HG03571 (cell line): ENCODE measurements around the gene DSCAM.

Experiments
- ATAC-seq: cut with Tn5 transposase; IDR thresholded peaks from one replicate; pipeline ENCODE4 v1.9.1; 2021; ENCODE audit not compliant: unreplicated experiment

DSCAM gene

GRCh38 chr21:40717028-40717427, 129.9 kb downstream of the DSCAM start:
- no peak for ATAC-seq

DNA sequence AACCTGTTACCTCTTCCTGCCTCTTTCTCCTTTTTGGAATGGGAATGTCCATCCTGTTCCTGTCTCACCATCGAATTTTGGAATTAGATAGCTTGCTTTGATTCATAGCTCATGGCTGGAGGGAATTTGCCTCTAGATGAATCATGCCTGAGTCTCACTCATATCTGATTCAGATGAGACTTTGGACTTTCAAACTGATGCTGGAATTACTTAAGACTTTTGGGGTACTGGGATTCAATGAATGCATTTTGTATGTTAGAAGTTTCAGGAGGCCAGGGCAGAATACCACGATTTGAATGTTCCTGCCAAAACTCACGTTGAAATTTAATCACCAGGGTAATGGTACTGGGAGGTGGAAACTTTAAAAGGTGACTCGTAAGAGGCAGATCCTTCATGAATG, 132.4 kb downstream of the DSCAM start:
- no peak for ATAC-seq

DNA sequence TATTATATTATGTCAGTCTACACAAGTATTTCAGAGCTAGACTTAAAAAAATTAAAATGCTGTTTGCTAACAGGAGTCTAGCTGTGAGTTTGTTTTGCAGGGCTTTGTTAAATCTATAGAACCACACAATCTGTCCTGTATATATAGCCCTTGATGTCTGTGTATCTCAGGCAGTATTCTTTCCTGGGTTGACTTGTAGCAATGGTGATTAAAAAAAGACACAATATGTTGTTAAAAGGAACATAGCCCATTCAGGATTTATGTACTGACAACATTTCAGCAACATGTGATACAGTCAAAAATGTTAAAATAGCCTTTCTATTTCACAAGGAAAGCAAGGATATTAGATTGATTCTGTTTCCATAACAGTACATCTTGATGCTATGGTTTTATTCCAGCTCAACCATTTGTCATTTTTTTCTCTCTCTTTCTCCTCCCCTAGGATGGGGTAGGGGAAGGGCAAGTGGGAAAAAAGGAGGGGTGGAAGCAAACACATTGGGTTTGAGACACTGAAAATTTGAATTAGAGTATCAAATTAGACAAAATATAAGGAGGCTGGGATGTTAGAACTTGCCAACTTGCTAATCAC, 139.2 kb downstream of the DSCAM start:
- ATAC-seq = no peak

DNA sequence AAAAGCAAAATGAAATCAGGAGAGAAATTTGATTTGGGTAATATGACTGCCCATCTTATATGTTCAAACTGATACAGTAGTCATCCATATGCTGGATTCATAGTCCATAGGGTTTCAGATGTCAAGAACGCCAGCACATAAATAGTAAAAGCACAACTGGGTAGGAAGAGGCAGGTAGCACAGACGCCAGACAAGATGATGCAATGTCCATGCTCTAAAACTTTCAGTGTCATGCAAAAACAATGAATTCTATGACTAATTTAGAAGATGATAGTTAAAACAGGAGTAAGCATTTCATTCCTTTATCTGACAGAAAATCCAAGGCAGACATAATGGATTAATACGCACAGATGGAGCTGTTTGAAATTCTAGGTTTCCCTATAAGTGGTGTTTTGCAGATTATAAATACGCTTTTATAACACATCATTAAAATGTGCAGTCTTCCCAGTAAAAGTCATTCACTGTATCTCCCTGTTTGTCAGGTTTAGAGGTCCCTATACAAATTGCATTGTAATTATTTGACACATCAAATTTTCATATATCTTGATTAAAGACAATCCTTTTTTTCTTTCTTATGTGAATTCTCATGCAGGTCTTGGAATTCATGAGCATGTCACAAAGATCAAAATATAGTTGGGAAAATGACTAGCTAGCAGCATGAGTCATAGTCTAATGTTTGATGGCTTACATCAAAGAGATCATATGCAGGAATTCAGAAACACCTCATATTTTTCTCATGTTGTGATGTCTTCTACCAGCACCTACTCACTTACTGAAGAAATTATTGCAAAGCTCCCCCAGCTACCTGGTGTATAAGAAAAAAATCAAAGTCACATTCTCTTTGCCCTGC, 139.9 kb downstream of the DSCAM start:
- ATAC-seq = no peak

- ATAC-seq = no peak
Measured at GRCh38 chr21:40706176-40706575, 140.8 kb downstream of the DSCAM start.

DNA sequence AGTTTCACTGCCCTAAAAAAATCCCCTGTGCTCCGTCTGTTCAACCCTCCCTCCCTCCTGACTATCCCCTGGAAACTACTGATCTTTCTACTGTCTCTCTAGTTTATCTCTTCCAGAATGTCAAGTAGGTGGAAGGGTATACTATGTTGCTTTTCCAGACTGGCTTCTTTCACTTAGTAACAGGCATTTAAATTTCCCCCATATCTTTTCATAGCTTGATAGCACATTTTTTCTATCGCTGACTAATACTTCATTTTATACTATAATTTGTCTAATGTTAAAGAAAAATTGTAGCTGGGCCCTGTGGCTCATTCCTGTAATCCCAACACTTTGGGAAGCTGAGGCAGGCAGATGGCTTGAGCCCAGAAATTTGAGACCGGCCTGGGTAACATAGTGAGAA, 142.8 kb downstream of the DSCAM start:
- ATAC-seq = no peak

GRCh38 chr21:40699366-40699765, 147.6 kb downstream of the DSCAM start:
- no peak for ATAC-seq

DNA sequence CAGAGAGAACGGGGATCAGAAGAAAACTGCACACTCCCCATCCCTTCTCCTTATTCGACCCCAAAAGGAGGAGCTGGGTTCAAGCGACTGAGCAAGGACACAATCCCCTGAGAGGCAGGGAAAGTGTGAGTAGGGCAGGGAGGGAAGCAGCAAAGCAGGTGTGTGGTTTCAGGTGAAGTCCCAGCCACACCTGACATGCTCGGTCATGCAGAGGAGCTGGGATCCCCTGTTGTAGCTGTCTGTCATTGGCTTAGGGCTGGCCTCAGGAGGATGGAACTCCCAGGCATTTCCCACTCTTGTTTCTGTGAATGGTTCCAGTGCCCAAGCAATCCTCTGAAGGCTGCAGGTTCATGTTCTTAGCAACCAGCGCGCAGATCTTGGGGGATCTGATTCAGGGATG, 150.7 kb downstream of the DSCAM start:
- ATAC-seq = no peak

GRCh38 chr21:40689840-40690360, 157.1 kb downstream of the DSCAM start:
- ATAC-seq = no peak

- no peak for ATAC-seq
Measured at GRCh38 chr21:40689217-40689616, 157.7 kb downstream of the DSCAM start.

DNA sequence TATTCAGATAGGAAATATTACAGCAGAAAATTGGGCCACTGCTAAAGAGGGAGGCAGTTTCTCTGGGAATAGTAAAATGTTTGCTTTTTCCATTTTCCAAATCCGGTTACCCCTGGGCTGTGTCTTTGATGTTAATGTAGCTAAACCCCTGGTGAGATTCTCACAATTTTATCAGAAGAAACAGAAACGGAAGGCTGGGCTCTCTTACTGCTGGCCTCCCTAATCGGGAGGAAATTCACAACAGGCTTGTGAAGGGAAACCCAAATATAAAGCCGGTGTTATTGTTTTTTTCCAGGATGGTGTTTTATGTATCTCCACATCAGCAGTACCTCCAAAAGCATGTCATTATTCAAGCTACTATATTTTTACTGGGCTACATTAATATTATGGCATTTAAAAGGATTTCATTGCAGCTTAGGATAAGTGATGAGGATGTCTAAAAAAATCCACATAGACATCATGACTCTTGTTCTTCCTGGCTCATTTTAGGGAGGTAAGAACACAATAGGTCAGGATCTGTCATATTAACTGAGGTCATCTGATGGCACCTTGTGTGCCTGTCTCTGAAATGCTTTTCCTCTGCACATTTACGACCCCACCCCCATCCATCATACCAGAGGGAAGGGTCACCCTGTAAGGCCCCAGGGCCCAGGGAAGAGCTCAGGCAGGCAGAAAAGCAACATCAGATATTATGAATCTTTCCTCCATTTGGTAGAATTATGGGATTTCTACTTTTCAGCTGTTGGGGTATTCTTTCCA, 158.7 kb downstream of the DSCAM start:
- ATAC-seq = no peak

DNA sequence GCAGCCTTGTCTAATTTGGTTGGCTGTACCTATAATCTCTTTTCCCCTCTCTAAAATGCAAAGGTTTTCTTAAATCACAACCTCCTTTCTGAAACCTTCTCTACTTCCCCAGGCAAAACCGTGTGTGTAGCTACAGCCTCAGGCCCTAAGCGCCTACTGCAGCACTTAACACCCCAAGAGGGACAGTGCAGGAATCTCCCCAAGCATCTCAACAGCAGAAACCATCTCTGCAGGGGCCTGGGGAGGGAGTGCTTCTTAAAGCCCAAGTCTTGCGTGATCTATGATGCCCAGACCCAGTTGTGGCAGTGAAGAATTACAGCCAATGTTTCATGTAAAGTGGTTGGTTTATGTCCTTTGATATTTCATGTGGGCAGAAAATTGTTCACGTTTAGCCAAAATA, 159.3 kb downstream of the DSCAM start:
- no peak for ATAC-seq

GRCh38 chr21:40686526-40686925, 160.4 kb downstream of the DSCAM start:
- ATAC-seq = no peak

DNA sequence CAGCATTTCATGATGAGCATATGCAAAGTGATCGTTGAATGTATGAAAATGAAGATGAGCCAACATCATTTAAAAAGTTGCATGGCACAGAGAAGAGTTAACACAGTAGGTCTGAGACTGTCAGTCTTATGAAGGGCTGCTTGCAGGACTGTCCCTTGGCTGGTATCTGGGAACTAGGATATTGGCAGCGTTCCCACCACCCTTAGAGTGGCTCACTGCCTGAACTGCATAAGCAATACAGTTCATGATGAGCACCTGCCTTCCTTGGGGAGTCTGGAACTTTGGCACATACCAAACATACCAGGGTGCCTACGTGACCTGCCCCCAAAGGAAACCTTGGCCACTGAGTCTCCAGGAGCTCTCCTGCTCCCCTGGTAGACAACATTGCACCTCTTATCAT, 161.8 kb downstream of the DSCAM start:
- no peak for ATAC-seq

DNA sequence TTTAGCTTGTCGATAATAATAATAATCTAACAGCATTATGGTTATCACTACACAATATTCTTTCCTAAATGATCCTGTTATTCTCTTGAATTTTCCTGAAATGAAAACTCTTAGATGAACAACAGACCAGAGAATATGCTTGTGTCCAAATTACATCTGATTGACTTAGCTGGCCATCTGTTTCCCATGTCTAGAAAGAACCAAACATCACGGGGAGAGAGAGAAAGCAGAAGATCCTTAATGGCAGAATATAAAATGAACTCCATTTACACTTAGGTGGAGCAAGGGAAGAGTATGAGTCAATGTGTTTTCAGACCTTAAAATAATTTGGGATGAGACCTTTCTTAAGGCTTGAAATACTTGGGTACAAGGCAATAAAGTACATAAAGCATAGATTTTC, 162.2 kb downstream of the DSCAM start:
- ATAC-seq = no peak

- no peak for ATAC-seq
Measured at GRCh38 chr21:40683349-40683748, 163.6 kb downstream of the DSCAM start.

GRCh38 chr21:40681164-40681859, 165.6 kb downstream of the DSCAM start:
- ATAC-seq = no peak

DNA sequence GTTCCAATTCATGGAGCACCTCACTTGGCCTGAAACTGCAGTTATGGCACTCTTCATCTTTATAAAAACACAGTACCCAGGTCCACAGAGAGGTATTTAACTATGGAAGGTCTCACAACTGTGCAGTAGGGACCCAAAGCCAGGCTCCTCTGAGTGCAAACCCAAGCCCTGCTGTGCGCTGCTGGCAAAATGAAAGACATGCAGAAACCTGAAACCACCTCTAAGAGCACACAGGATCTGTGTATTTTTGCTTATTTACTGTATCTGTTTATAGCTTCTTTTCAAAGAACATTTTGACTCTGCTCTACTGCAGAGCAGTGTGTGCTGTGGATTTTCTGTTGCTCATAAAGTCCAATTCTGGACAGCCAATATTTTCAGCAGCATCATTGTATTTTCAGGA, 166.6 kb downstream of the DSCAM start:
- ATAC-seq = no peak

GRCh38 chr21:40678681-40679284, 168.2 kb downstream of the DSCAM start:
- no peak for ATAC-seq

DNA sequence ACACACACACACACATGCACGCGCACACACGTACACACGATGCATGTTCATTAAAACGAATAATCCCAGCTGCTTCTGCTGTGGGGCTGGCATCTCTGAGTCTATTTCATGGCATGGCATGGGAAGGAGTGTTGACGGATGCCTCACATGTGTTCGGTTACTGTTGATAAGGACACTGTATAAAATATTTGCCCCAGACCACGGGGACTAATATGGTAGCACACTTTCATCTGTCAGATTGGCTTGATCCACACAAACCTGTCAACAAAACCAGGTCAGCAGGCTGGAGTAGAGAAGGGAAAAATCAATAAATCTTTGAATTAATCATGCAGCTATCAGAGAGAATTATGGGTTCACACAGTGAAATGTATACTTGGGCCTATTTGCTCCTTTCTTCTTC, 171.9 kb downstream of the DSCAM start:
- no peak for ATAC-seq

DNA sequence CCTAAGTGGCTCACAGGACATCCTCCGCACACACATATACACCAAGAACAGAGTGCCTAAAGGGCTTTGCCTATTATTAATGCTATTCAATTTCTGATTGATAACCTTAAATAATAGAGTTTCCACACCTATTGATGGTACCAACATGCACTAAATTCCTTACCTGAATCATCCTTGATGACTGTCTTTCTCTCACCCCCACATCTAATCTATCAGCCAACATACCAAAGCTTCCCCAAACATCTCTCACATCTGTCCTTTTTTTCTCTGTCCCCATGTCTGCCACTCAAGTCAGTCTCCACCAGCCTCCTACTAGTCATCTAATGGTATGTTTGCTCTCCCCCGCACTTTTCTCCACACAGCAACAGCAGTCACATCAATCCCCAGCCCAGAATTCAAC, 174.4 kb downstream of the DSCAM start:
- ATAC-seq = no peak
